ENCODE results near the gene NFASC. TPM values are rescaled to one million over a fixed set of nuclear protein-coding genes. Genes with fewer than 3 reads are reported as not detected.
A peak's percentile ranks its signal among the peaks of the same experiment; 100 is the strongest.

Gene NFASC
- total RNA-seq = 11.5 TPM
- long read RNA-seq, partial matches to known transcripts = 0 of 2 reads
- long read RNA-seq, other reads (novel, unspliced or antisense) = 1 of 2 reads

- no peak for DNase-seq (ENCODE audit: low spot score)
These were observed at the start of gene NFASC for GRCh38 chr1:204870160-204870912. Gene NFASC, plus strand, starts transcription at chr1:204870862. Its CDS starts 73,454 bp downstream, at chr1:204944316.

DNA sequence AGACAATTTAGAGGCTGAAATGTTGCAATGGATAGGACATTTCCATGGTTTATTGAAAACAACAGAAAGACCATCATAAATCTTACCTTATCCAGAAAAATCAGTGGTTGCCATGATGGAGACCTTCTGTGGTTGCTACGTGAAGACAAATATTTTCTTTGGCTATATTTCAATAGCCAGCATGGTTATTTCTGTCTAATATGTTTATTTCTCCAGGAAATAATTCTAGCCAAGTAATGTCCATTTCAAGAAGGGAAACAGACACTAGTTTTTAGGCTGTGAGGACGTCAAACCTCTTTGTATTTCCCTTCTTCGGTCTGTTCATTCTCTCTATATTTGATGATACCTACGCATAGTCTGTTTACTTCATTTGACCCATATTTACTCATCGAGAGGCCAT, 49.2 kb upstream of the NFASC start:
- no peak for DNase-seq (ENCODE audit: low spot score)

- DNase-seq (ENCODE audit: low spot score) = no peak
These were observed 48.7 kb upstream of the NFASC start for GRCh38 chr1:204821924-204822323.

GRCh38 chr1:204826970-204827369, 43.7 kb upstream of the NFASC start:
- no peak for DNase-seq (ENCODE audit: low spot score)

DNA sequence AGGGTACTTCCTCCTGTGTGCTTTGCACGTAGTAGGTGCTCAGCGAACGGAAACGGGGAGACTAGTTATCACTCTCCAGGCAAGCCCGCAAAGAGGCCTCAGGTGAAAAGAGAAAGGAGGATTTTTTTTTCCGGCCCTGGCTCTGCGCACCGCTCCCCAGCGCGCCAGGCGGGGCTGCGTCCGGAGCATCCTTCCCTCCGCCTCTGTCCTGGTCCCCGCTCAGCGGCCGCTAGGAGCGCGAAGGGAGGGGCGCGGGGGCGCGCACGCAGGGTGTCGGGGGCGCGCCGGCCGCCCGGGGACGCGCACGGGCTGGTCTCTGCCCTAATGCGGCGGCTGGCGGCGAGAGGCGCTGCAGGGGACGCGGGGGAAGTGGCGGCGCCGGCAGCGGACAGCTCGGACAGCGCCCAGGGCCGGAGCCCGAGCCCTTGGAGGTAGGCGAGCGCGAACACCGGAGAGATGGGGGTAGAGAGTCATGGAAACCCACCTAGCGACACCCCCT, 42.3 kb upstream of the NFASC start:
- no peak for DNase-seq (ENCODE audit: low spot score)

GRCh38 chr1:204829133-204829825, 41.4 kb upstream of the NFASC start:
- no peak for DNase-seq (ENCODE audit: low spot score)

GRCh38 chr1:204830747-204831146, 39.9 kb upstream of the NFASC start:
- no peak for DNase-seq (ENCODE audit: low spot score)

- DNase-seq (ENCODE audit: low spot score) = no peak
These were observed 39.5 kb upstream of the NFASC start for GRCh38 chr1:204831186-204831585.

GRCh38 chr1:204834336-204834735, 36.3 kb upstream of the NFASC start:
- DNase-seq (ENCODE audit: low spot score) = no peak

GRCh38 chr1:204834752-204835151, 35.9 kb upstream of the NFASC start:
- no peak for DNase-seq (ENCODE audit: low spot score)

DNA sequence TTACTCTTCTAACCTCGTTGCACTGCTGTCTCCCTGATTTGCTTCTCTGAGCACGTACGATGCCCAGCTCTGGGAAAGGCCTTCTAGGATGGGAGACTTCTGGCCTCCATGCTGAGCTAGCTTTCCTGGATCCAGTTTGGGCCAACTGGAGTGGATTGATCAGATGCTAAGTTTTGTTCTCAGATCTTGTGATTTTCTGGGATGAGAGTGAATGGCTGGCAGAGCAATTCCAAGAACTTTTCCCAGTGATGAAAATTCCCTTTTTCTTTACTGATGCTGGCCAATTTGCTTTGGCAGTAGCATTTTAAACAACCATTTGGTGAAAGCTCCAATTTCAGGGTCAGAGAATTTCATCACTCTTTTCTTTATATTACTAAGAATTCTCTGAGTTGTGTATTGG, 34.9 kb upstream of the NFASC start:
- DNase-seq (ENCODE audit: low spot score) = no peak

DNA sequence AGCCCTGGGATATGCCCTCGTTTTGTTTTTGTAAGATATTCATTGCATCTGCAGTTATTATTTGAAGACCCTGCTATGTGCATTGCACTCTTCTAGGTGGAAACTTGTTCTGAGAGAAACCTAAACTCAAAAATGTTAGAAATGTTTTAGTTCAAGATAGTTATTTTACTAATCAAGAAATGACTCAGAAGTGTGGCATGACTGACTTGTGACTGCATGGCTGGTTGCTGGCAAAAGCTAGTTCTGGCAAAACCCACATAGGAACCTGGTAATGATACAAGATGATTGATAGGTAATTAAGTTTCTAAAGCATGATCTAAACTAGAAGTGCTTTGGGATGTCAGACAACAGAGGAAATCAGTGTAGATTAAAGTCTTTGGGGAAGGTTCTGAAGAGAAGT, 33.8 kb upstream of the NFASC start:
- DNase-seq (ENCODE audit: low spot score) = no peak

GRCh38 chr1:204837440-204838084, 33.1 kb upstream of the NFASC start:
- no peak for DNase-seq (ENCODE audit: low spot score)

GRCh38 chr1:204841316-204841715, 29.3 kb upstream of the NFASC start:
- DNase-seq (ENCODE audit: low spot score) = no peak

DNA sequence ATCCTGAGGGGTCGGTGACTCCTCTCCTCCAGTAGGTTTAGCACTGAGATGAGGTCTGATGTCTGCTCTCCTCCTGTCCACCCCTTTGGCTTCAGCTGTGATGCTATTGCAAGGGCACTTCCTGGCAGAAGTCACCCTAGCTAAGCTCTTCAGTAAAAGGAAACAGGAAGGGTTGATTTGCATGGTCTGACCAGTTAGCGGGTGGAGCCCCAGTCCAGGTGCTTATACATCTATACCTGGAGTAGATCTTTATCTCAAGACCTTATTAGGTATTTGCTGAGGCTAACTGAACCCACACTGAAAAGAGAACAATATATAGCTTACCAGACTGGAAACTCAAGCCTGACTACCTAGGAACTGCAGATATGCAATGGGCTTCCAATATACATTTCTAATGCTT, 28.9 kb upstream of the NFASC start:
- no peak for DNase-seq (ENCODE audit: low spot score)

GRCh38 chr1:204842369-204842768, 28.3 kb upstream of the NFASC start:
- DNase-seq (ENCODE audit: low spot score) = no peak

GRCh38 chr1:204842892-204843291, 27.8 kb upstream of the NFASC start:
- no peak for DNase-seq (ENCODE audit: low spot score)

GRCh38 chr1:204846546-204846945, 24.1 kb upstream of the NFASC start:
- no peak for DNase-seq (ENCODE audit: low spot score)

- no peak for DNase-seq (ENCODE audit: low spot score)
These were observed 22.1 kb upstream of the NFASC start for GRCh38 chr1:204848579-204848978.

- no peak for DNase-seq (ENCODE audit: low spot score)
These were observed 17.8 kb upstream of the NFASC start for GRCh38 chr1:204852854-204853253.

DNA sequence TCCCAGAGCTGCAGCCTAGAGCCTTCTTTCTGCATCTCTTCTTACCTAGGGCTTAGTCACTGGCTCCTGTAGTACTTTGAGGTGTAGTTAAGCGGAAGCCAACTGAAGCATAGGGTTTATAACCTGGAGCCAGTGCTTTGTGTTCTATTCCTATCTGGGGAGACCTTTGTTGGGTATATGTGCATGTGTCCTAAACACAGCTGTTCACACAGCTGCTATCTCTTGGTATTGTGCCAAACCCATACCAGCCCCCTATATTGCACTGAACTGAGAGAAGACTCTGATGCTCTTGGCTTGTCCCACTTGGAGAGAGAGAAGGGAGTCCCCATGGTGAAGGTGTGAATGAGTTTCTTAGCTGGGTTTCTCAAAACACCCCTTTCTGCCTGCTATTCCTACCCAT, 17.2 kb upstream of the NFASC start:
- peak; percentile 11 for DNase-seq (ENCODE audit: low spot score)

DNA sequence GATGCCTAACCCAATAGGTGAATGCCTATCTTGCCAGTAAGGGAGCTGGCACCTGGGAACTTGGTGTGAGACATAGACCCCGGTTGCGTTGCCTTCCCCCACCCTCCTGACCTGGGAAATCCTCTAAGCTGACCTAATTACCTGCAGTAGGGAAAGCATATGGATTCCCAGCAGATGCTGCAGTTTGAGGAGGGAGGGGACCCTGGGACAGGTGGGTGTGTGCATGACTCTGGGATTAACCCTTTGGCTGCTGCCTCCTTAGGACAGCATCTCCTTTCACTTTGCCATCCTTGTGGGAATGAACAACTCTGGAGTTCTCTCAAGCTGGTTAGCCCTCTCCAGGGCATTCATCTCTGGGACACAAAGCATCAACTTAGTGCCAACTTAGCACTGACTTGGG, 16.4 kb upstream of the NFASC start:
- peak; percentile 43 for DNase-seq (ENCODE audit: low spot score)

Data from mesenteric fat pad (tissue), 1 donor.